NCI-H2196 (cell line): ENCODE measurements around the gene STRN.
"Not testable (repeated sequence)": the region's sequence is repeated elsewhere in the genome, so short reads cannot be mapped to it uniquely, and the experiment has no call there.

Experiments used
- DNase-seq: peaks from one replicate; lab custom pipeline; 2025; ENCODE audit not compliant: unreplicated experiment; lab: John Stamatoyannopoulos, UW

Gene STRN

GRCh38 chr2:36843838-36844237, 122.5 kb downstream of the STRN start:
- no peak for DNase-seq

- DNase-seq, result no peak
Measured at GRCh38 chr2:36839976-36840617, 126.2 kb downstream of the STRN start.

- no peak for DNase-seq
Measured at GRCh38 chr2:36834731-36835524, 131.4 kb downstream of the STRN start.

GRCh38 chr2:36834203-36834602, 132.1 kb downstream of the STRN start:
- no peak for DNase-seq

- no peak for DNase-seq
Measured at GRCh38 chr2:36831185-36831584, 135.2 kb downstream of the STRN start.

- not testable (repeated sequence) for DNase-seq
Measured at GRCh38 chr2:36824683-36825082, 141.7 kb downstream of the STRN start.

- DNase-seq, result no peak
Measured at GRCh38 chr2:36824273-36824672, 142.1 kb downstream of the STRN start.

GRCh38 chr2:36823862-36824261, 142.5 kb downstream of the STRN start:
- DNase-seq, result no peak

- peak; percentile 79 for DNase-seq
Measured at GRCh38 chr2:36820942-36821605, 145.3 kb downstream of the STRN start.

- no peak for DNase-seq
Measured at GRCh38 chr2:36819095-36819711, 147.1 kb downstream of the STRN start.

- DNase-seq, result no peak
Measured at GRCh38 chr2:36818542-36818941, 147.8 kb downstream of the STRN start.

- no peak for DNase-seq
Measured at GRCh38 chr2:36812196-36812595, 154.1 kb downstream of the STRN start.

GRCh38 chr2:36811071-36811470, 155.3 kb downstream of the STRN start:
- DNase-seq, result no peak

GRCh38 chr2:36809069-36809445, 157.3 kb downstream of the STRN start:
- DNase-seq, result no peak

- no peak for DNase-seq
Measured at GRCh38 chr2:36808386-36809068, 157.8 kb downstream of the STRN start.

- DNase-seq, result no peak
Measured at GRCh38 chr2:36807223-36807886, 159.0 kb downstream of the STRN start.

GRCh38 chr2:36805635-36806224, 160.6 kb downstream of the STRN start:
- DNase-seq, result no peak

GRCh38 chr2:36802952-36803351, 163.4 kb downstream of the STRN start:
- DNase-seq, result no peak

- no peak for DNase-seq
Measured at GRCh38 chr2:36801088-36801487, 165.2 kb downstream of the STRN start.

- DNase-seq, result no peak
Measured at GRCh38 chr2:36800381-36800780, 166.0 kb downstream of the STRN start.
